Activated gamma-delta T cell treated with Interleukin-2 at 50 U/mL for 16 hours (primary cell): ENCODE measurements around the gene SHFL.

Source experiments
- DNase-seq: peaks from one replicate; pipeline ENCODE4 v3.0.0-alpha.2; 2020

SHFL gene

GRCh38 chr19:10135551-10136334 lies 49.6 kb downstream of the SHFL start:
- no peak for DNase-seq

DNA sequence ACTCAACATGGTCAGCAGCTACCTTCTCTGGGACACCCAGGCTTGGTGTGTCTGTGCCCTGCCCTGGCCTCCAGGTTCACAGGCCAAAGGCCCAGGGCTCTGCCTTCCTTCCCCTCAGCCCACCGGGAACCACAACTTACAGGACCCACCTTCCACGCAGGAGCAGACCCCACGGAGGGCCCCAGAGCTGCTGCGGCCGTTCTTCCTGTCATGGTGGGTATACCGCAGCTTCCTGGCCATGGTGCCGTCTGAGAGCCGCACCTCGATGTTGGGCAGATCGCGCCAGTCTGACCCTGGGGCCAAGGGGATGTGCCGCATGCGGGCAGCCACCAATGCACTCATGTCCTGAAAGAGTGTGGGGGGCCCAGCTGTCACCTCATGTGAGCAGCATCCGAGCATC lies 50.8 kb downstream of the SHFL start:
- DNase-seq, result no peak

GRCh38 chr19:10137751-10138682 lies 51.9 kb downstream of the SHFL start:
- DNase-seq, result no peak

- no peak for DNase-seq
These were observed 53.0 kb downstream of the SHFL start for GRCh38 chr19:10138879-10139795.

DNA sequence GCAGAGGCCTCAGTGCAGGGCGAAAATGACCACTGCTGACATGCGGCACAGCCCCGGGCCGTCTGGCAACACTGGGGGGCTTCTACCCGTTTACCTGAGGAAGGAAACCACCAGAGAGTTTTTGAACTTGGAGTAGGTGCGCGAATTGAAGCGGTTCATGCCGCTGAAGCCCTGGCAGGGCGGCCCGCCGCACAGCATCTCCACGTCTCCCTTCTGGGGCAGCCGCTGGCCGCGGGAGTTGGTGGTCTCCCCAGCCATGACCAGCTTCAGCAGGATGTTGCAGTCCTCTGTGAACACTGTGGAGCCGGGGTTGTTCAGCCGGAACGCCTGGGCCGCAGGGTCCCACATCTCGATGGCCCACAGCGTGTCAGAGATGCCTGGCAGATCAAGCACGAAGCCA lies 53.8 kb downstream of the SHFL start:
- DNase-seq, result no peak

DNA sequence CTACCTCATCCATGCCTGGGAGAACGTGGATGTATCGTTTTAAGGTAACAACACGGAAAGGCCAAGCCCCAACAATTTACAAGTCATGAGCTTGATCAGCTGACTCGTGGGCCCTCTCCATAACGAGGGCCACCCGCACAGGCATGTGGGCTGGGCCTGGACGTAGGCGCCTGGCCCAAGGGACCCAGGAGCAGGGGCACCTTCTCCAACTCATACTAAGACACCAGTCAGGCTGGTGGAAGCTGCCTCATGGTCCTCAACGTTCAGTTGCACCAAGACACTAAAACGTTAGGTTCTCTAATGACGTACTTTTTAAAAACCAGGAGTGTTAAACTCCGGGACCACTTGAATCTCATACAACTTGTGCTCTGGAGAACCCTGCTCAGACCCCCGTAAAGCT lies 55.4 kb downstream of the SHFL start:
- DNase-seq, result no peak

- no peak for DNase-seq
These were observed 55.9 kb downstream of the SHFL start for GRCh38 chr19:10141973-10142372.
